Colon (tissue), 2 donors: ENCODE results near the gene JAKMIP2.
"Not testable (repeated sequence)": the region's sequence is repeated elsewhere in the genome, so short reads cannot be mapped to it uniquely, and the experiment has no call there.

ENCODE experiments used
- FAIRE-seq: peaks from 2 replicates; lab custom pipeline; 2012; peaks lifted over from hg19 to GRCh38; lab: Jason Lieb, UNC
- donor health status: control.
- donor health status: control.

The JAKMIP2 gene

DNA sequence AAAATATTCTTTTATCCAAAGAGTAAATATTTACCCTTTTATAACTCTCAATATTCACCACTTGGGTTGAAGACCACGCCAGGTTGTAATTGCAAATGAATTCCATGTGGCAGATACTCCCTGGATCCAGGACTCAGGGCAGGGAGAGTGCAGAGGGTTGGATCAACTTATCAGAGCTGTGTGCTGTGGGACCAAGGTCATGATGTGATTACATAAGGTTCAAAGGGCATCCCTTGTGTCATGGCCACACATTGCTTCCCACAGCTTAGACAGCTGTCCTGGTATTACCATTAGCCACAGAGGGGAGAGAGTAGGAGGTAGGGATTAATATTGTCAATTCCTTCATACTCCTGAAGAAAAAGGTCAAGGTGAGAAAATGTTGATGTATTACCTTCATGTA is 133.9 kb downstream of the JAKMIP2 start:
- no peak for FAIRE-seq

- no peak for FAIRE-seq
Observed at GRCh38 chr5:147645197-147645596, 137.3 kb downstream of the JAKMIP2 start.

- FAIRE-seq: no peak
Observed at GRCh38 chr5:147644460-147644859, 138.1 kb downstream of the JAKMIP2 start.

DNA sequence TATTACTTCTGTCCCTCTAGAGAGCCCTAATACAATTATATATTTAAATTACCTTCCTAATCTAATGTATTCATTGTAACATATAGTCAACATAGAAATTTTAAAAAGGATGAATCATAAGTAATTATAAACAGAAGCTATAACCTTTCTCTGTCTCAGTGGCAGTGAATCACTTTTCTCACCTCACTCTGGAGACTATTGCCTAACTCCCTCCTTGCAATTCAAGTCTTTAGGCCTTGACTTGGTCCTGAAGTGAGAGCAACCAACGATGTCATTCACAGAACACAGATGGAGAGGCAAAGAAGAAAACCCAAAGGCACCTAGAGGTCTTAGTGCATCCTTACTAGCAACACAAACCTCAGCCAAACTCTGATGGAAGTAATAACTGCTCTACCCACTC is 139.4 kb downstream of the JAKMIP2 start:
- FAIRE-seq: no peak

DNA sequence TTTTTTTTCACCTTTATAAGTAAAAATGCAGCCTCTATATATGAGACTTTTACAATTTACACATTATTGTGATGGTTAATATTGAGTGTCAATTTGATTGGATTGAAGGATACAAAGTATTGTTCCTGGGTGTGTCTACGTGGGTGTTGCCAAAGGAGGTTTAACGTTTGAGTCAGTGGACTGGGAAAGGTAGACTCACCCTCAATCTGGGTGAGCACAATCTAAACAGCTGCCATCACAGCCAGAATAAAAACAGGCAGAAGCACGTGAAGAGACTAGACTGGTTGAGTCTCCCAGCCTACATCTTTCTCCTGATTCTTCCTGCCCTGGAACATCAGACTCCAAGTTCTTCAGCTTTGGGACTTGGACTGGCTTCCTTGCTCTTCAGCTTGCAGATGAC is 139.9 kb downstream of the JAKMIP2 start:
- no peak for FAIRE-seq

GRCh38 chr5:147639321-147639720 is 143.2 kb downstream of the JAKMIP2 start:
- no peak for FAIRE-seq

DNA sequence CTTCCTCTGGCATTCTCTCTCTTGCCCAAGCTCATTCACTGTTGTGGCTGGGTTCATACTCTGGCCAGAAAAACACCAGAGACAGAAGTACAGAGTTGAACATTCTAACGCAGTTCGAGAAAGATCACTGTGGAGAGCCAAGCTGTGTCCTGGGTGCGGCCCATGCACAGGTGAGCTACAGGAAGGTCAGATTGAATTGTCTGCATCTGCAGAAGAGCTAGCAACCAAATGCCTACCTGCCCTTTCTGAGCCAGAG is 145.9 kb downstream of the JAKMIP2 start:
- FAIRE-seq: no peak

- no peak for FAIRE-seq
Observed at GRCh38 chr5:147635882-147636728, 146.4 kb downstream of the JAKMIP2 start.

GRCh38 chr5:147635439-147635838 is 147.1 kb downstream of the JAKMIP2 start:
- not testable (repeated sequence) for FAIRE-seq

DNA sequence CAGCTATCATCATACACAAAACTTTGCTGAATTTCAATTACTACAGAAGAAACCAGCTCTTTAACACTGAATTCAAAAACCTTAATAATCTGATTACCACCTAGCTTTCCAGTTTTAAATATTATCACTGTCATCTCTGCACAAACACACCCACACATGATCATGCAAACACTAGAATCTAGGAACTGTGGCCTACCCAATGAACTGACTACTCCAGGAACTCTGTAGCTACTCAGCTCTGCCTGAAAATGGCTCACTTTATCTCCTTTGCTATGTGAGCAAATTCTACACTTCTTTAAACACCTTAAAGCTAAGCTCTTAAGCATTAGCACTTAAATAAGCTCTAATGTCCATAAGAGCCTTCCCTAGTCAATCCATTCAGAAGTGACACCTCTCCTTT is 149.4 kb downstream of the JAKMIP2 start:
- no peak for FAIRE-seq

GRCh38 chr5:147631428-147632003 is 151.0 kb downstream of the JAKMIP2 start:
- no peak for FAIRE-seq

GRCh38 chr5:147629196-147629595 is 153.3 kb downstream of the JAKMIP2 start:
- no peak for FAIRE-seq

DNA sequence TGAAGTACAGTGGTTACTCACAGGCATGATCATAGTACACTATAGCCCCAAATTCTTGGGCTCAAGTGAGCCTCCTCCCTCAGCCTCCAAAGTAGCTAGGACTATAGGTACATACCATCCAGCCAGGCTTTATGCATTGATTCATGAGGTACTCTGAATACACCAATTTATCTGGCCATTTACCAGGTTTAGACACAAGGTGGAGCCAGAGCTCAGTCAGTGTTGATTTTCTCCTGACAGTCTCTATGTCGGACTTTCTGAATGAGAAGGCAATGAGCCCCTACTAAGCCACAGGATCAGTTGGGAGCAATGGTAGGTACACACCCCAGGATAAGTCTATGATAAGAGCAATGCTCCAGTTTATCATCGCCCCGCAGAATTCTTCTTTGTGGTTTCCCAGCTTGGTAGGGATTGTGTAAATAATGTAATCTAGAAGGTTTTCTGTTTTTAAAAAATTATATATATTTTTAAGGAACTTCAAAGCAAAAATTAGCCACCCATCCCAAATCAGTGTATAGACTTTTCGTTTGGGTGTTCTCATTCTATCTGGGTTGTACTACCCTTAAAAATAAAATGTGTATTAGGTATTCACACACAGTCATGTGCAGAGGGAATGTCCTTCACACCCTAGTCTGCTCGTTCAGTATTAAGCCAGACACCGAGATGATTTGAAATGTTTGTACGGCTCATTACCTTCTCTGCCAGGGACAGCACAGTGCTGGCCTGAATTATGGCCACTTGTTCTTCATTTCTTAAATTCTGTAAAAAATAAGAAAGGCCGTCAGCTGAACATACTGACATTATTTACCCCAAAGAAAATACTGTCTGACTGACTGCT is 154.3 kb downstream of the JAKMIP2 start:
- no peak for FAIRE-seq

GRCh38 chr5:147626464-147626863 is 156.1 kb downstream of the JAKMIP2 start:
- no peak for FAIRE-seq

- no peak for FAIRE-seq
Observed at GRCh38 chr5:147621016-147621415, 161.5 kb downstream of the JAKMIP2 start.

DNA sequence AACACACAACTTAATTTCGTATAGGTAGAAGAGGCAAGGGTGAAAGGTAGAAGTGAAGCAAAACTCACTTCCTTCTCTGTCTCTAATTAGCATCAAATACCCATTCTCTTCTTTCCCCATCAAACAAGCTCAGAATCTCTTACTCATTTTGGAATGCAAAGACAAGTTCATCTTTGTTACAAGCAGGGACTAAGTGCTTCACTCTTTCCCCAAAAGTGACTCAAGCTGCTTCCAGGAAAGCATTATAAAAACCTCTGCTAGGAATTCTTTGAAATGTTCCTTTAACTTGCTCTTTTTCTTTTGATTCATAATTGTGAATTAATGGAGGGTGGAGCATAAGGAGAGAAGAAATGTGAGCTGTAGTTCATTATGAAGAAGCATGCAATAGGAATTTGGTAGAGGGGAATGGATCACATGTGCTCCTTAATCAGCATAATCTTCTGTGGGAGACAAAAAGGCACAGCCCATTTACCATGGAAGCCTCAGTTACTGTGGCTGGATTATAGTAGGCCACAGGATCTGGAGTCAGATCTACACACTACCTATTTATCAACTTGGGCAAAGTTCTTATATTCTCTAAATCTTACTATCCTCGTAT is 163.1 kb downstream of the JAKMIP2 start:
- FAIRE-seq: no peak

- no peak for FAIRE-seq
Observed at GRCh38 chr5:147617711-147618350, 164.7 kb downstream of the JAKMIP2 start.

- FAIRE-seq: no peak
Observed at GRCh38 chr5:147617191-147617606, 165.3 kb downstream of the JAKMIP2 start.

DNA sequence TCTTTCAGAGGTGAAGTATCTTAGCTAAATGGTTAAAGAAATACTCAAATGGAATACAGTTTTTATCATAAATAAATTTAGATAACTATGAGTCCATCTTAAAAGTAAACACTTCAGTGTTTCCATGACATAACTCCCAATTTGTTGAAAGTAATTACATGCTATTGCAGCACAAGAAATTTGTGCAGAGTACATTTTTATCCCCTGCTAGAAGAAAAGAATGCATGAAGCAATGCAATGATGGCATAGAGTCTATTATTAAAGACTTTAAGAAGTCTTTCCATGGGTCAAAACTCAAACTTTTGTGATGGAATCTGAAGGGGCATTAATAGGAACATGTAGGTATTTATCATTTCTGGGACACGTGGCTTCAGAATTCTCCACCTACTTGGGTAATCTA is 166.1 kb downstream of the JAKMIP2 start:
- FAIRE-seq: no peak

GRCh38 chr5:147613359-147613758 is 169.2 kb downstream of the JAKMIP2 start:
- FAIRE-seq: no peak

DNA sequence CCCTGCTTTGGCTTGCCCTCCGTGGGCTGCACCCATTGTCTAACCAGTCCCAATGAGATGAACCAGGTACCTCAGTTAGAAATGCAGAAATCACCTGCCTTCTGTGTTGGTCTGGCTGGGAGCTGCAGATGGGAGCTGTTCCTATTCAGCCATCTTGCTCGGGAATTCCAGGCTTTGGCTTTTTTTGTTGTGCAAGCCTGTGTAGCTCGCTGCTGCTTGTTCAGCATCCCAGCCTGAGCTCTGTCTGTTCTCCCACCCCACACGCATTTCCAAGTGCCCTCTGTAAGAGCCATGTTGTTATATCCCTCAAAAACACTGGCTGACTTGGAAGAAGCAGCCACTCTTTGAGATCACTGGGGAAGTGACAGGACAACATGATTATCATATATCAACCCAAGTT is 171.0 kb downstream of the JAKMIP2 start:
- no peak for FAIRE-seq

- FAIRE-seq: no peak
Observed at GRCh38 chr5:147610798-147611197, 171.7 kb downstream of the JAKMIP2 start.
